ENCODE data around the gene ADD1.
"Not testable (repeated sequence)": the region's sequence is repeated elsewhere in the genome, so short reads cannot be mapped to it uniquely, and the experiment has no call there.

Gene ADD1

GRCh38 chr4:2935762-2936743 is 92.4 kb downstream of the ADD1 start:
- TF ChIP-seq CTCF (IDR thresholded peaks at IDR 0.05; ENCODE audit: control insufficient read depth, insufficient read depth, low read depth, low read length, missing control alignments) = no peak
- DNase-seq (ENCODE audit: low read depth) = no peak
- H3K4me3 ChIP-seq (ENCODE audit: control insufficient read depth, low read depth, low read length) = peak overlapping the region; percentile 77

GRCh38 chr4:2936773-2937145 is 93.1 kb downstream of the ADD1 start:
- no peak for TF ChIP-seq CTCF (IDR thresholded peaks at IDR 0.05; ENCODE audit: control insufficient read depth, insufficient read depth, low read depth, low read length, missing control alignments)
- no peak overlapping the region for H3K4me3 ChIP-seq (ENCODE audit: control insufficient read depth, low read depth, low read length)
- DNase-seq (ENCODE audit: low read depth) = no peak

GRCh38 chr4:2937146-2937857 is 93.7 kb downstream of the ADD1 start:
- DNase-seq (ENCODE audit: low read depth) = no peak
- no peak for TF ChIP-seq CTCF (IDR thresholded peaks at IDR 0.05; ENCODE audit: control insufficient read depth, insufficient read depth, low read depth, low read length, missing control alignments)
- no peak overlapping the region for H3K4me3 ChIP-seq (ENCODE audit: control insufficient read depth, low read depth, low read length)

GRCh38 chr4:2937986-2938385 is 94.3 kb downstream of the ADD1 start:
- H3K4me3 ChIP-seq (ENCODE audit: control insufficient read depth, low read depth, low read length) = no peak overlapping the region
- DNase-seq (ENCODE audit: low read depth) = no peak
- TF ChIP-seq CTCF (IDR thresholded peaks at IDR 0.05; ENCODE audit: control insufficient read depth, insufficient read depth, low read depth, low read length, missing control alignments) = no peak

GRCh38 chr4:2938411-2938810 is 94.8 kb downstream of the ADD1 start:
- not testable (repeated sequence) for DNase-seq (ENCODE audit: low read depth); H3K4me3 ChIP-seq (ENCODE audit: control insufficient read depth, low read depth, low read length)

- no peak for TF ChIP-seq CTCF (IDR thresholded peaks at IDR 0.05; ENCODE audit: control insufficient read depth, insufficient read depth, low read depth, low read length, missing control alignments)
- DNase-seq (ENCODE audit: low read depth) = no peak
- H3K4me3 ChIP-seq (ENCODE audit: control insufficient read depth, low read depth, low read length) = no peak overlapping the region
Observed at GRCh38 chr4:2938906-2939305, 95.3 kb downstream of the ADD1 start.

Data from AG09309 (cell line).